Neuronal stem cell (in vitro differentiated cells): ENCODE results near the gene OMA1.
A peak's percentile ranks its signal among the peaks of the same experiment; 100 is the strongest.

Experiments
- DNase-seq: peaks from one replicate; pipeline ENCODE4 v3.0.0-alpha.2; 2013; ENCODE audit warnings: low spot score
- H2AFZ ChIP-seq: one replicate; pipeline ENCODE4 v1.6.1; 2013; ENCODE audit warnings: mild to moderate bottlenecking, low read length, inconsistent platforms
- H2AK5ac ChIP-seq: 2 replicates; pipeline ENCODE4 v1.6.1; 2013; ENCODE audit warnings: low read depth, mild to moderate bottlenecking, inconsistent platforms, low read length, moderate library complexity, mixed read lengths
- H2BK120ac ChIP-seq: 2 replicates; pipeline ENCODE4 v1.6.1; 2013; ENCODE audit warnings: low read depth, mild to moderate bottlenecking, inconsistent platforms, low read length, moderate library complexity, mixed read lengths
- H2BK12ac ChIP-seq: one replicate; pipeline ENCODE4 v1.6.1; 2013; ENCODE audit warnings: low read length, inconsistent platforms
- H2BK15ac ChIP-seq: 2 replicates; pipeline ENCODE4 v1.6.1; 2013; ENCODE audit warnings: mild to moderate bottlenecking, low read length, inconsistent platforms, mixed read lengths
- H2BK5ac ChIP-seq: one replicate; pipeline ENCODE4 v1.6.1; 2013; ENCODE audit warnings: inconsistent platforms, mild to moderate bottlenecking, low read length, moderate library complexity
- H3K14ac ChIP-seq: one replicate; pipeline ENCODE4 v1.6.1; 2013; ENCODE audit warnings: low read length, inconsistent platforms
- H3K18ac ChIP-seq: 2 replicates; pipeline ENCODE4 v1.6.1; 2013; ENCODE audit warnings: low read length, inconsistent platforms
- H3K23ac ChIP-seq: 2 replicates; pipeline ENCODE4 v1.6.1; 2013; ENCODE audit warnings: low read depth, mild to moderate bottlenecking, mixed read lengths, low read length, inconsistent platforms; ENCODE audit not compliant: poor library complexity
- H3K27ac ChIP-seq: replicated peaks from 3 replicates; pipeline ENCODE4 v1.5.1; 2013; ENCODE audit warnings: low read length, inconsistent platforms
- H3K27me3 ChIP-seq, 3 experiments: 2 replicates each; pipeline ENCODE4 v1.6.1; 2013; ENCODE audit warnings: low read length in 3 of 3, mild to moderate bottlenecking in 2 of 3, inconsistent platforms in 1 of 3, low read depth in 1 of 3, mixed read lengths in 1 of 3, moderate library complexity in 1 of 3; ENCODE audit not compliant: control insufficient read depth in 3 of 3, insufficient read depth in 3 of 3
- H3K36me3 ChIP-seq, 2 donors: replicated peaks in 1 of 2; 2 replicates each; pipeline ENCODE4 v1.6.1; 2013; ENCODE audit warnings: low read length in 2 of 2; ENCODE audit not compliant: control insufficient read depth in 2 of 2, insufficient read depth in 2 of 2
- H3K4ac ChIP-seq: 2 replicates; pipeline ENCODE4 v1.6.1; 2013; ENCODE audit warnings: inconsistent platforms, mild to moderate bottlenecking, low read length, moderate library complexity
- H3K4me1 ChIP-seq, 2 donors: 1 replicate in 1 of 2; 2 replicates in 1 of 2; pipeline ENCODE4 v1.6.1; 2013; ENCODE audit warnings: low read length in 2 of 2, low read depth in 1 of 2; ENCODE audit not compliant: control insufficient read depth in 2 of 2, insufficient read depth in 1 of 2
- H3K4me2 ChIP-seq: one replicate; pipeline ENCODE4 v1.6.1; 2013; ENCODE audit warnings: mild to moderate bottlenecking, low read length, inconsistent platforms; ENCODE audit not compliant: insufficient read depth, poor library complexity, severe bottlenecking
- H3K4me3 ChIP-seq, 2 donors: 2 replicates each; pipeline ENCODE4 v1.5.1; 2013; ENCODE audit warnings: low read length in 2 of 2, mild to moderate bottlenecking in 2 of 2, inconsistent platforms in 1 of 2, moderate library complexity in 1 of 2
- H3K79me1 ChIP-seq: one replicate; pipeline ENCODE4 v1.6.1; 2013; ENCODE audit warnings: low read depth, mild to moderate bottlenecking, inconsistent platforms, low read length, moderate library complexity
- H3K9ac ChIP-seq: one replicate; pipeline ENCODE4 v1.6.1; 2013; ENCODE audit warnings: mild to moderate bottlenecking, low read depth, low read length, inconsistent platforms; ENCODE audit not compliant: poor library complexity
- H3K9me3 ChIP-seq, 2 donors: replicated peaks in 1 of 2; 2 replicates each; pipeline versions ENCODE3 to v1.6.1; 2013; ENCODE audit warnings: low read length in 2 of 2, mild to moderate bottlenecking in 2 of 2, inconsistent platforms in 1 of 2, low read depth in 1 of 2, mixed read lengths in 1 of 2, moderate library complexity in 1 of 2; ENCODE audit not compliant: control insufficient read depth in 2 of 2, insufficient read depth in 1 of 2
- H4K8ac ChIP-seq: one replicate; pipeline ENCODE4 v1.6.1; 2013; ENCODE audit warnings: low read depth, mild to moderate bottlenecking, inconsistent platforms, low read length, moderate library complexity
- H4K91ac ChIP-seq: one replicate; pipeline ENCODE4 v1.6.1; 2013; ENCODE audit warnings: low read length, low read depth, mild to moderate bottlenecking, inconsistent platforms; ENCODE audit not compliant: poor library complexity
- WGBS, 2 donors: extraction: QIAGEN DNeasy Blood & Tissue Kit; methylation state at CpG; one replicate each; pipeline ENCODE4 v1.1.7; 2013; ENCODE audit warnings: missing lambda C conversion rate in 2 of 2, mixed read lengths in 1 of 2; ENCODE audit not compliant: insufficient read length in 2 of 2, insufficient replicate concordance in 1 of 2; ENCODE audit errors: extremely low coverage in 2 of 2; 5-methylcytosine and 5-hydroxymethylcytosine counted together

OMA1 gene

GRCh38 chr1:58454807-58455206, 91.7 kb downstream of the OMA1 start:
- Histone ChIP-seq H3K9me3 (no peaks in the 10 kb centered on the region), H3K14ac (no peak overlapping the region), H3K4ac (no peak overlapping the region), H2BK120ac (no peak overlapping the region), H3K4me3 (no peak overlapping the region), H3K27me3 (peaks cover 0 to 11% (median 0%) of the 10 kb centered on the region in 3 experiments), H3K4me2 (no peak overlapping the region), H2AK5ac (no peak overlapping the region), H4K8ac (no peak overlapping the region), H3K79me1 (no peaks in the 10 kb centered on the region), H3K4me1 (peaks cover 4 to 14% of the 10 kb centered on the region in 2 donors), H2AFZ (no peak overlapping the region), H2BK15ac (no peak overlapping the region), H3K36me3 (no peaks in the 10 kb centered on the region), H4K91ac (no peak overlapping the region), H2BK12ac (no peak overlapping the region), H2BK5ac (no peak overlapping the region), H3K27ac (no peak overlapping the region), H3K9ac (no peak overlapping the region), H3K18ac (peak overlapping the region; percentile 61), H3K23ac (no peak overlapping the region)
- no CpG with 5 or more reads among the region's 6 CpGs for WGBS, 2 donors
- DNase-seq, result no peak

- H3K27ac ChIP-seq, result no peak overlapping the region
- no peak overlapping the region for H3K4me2 ChIP-seq
- H2AFZ ChIP-seq, result no peak overlapping the region
- H3K79me1 ChIP-seq, result no peaks in the 10 kb centered on the region
- H3K14ac ChIP-seq, result no peak overlapping the region
- H3K36me3 ChIP-seq, result no peaks in the 10 kb centered on the region
- H2BK15ac ChIP-seq, result no peak overlapping the region
- no peak overlapping the region for H2BK120ac ChIP-seq
- no peak overlapping the region for H2BK5ac ChIP-seq
- H2AK5ac ChIP-seq, result no peak overlapping the region
- DNase-seq, result no peak
- H3K18ac ChIP-seq, result peak overlapping the region; percentile 56
- H3K23ac ChIP-seq, result no peak overlapping the region
- no peak overlapping the region for H3K4me3 ChIP-seq
- no peak overlapping the region for H4K8ac ChIP-seq
- no peak overlapping the region for H4K91ac ChIP-seq
- peaks cover 0 to 11% (median 0%) of the 10 kb centered on the region in 3 experiments for H3K27me3 ChIP-seq
- WGBS, 2 donors, result no CpG with 5 or more reads among the region's 11 CpGs
- H3K4me1 ChIP-seq, result peaks cover 4 to 14% of the 10 kb centered on the region in 2 donors
- no peaks in the 10 kb centered on the region for H3K9me3 ChIP-seq
- H3K9ac ChIP-seq, result no peak overlapping the region
- no peak overlapping the region for H2BK12ac ChIP-seq
- H3K4ac ChIP-seq, result no peak overlapping the region
These were observed 92.1 kb downstream of the OMA1 start for GRCh38 chr1:58454385-58454784.

DNA sequence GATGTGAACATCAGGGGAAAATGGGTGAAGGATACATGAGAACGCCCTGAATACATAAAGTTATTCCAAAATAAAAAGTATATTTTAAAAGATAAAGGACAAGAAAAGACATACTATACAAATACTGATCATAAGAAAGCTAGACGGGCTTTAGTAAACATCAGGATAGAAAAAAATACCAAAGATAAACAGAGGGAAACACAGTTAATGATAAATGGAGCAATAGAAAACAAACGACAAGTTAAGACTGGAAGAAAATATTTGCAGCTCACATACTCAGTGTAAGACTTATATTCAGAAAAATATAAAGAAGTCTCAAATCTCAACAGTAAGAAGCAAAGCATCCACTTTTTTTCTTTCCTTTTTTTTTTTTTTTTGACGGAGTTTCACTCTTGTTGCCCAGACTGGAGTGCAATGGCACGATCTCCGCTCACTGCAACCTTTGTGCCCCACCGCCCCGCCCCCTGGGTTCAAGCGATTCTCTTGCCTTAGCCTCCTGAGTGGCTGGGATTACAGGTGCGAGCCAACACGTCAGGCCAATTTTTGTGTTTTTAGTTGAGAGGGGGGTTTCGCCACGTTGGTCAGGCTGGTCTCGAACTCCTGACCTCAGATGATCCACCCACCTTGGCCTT, 94.8 kb downstream of the OMA1 start:
- Histone ChIP-seq H3K4me3 (no peak overlapping the region), H3K23ac (no peak overlapping the region), H3K14ac (no peak overlapping the region), H3K4me1 (peaks cover 4 to 23% of the 10 kb centered on the region in 2 donors), H2BK120ac (no peak overlapping the region), H2BK5ac (no peak overlapping the region), H3K27me3 (peaks cover 0 to 8% (median 0%) of the 10 kb centered on the region in 3 experiments), H3K4ac (no peak overlapping the region), H4K91ac (no peak overlapping the region), H2BK12ac (no peak overlapping the region), H2AK5ac (no peak overlapping the region), H4K8ac (no peak overlapping the region), H2BK15ac (no peak overlapping the region), H3K79me1 (no peaks in the 10 kb centered on the region), H3K36me3 (no peaks in the 10 kb centered on the region), H3K9me3 (no peaks in the 10 kb centered on the region), H2AFZ (no peak overlapping the region), H3K9ac (no peak overlapping the region), H3K4me2 (no peak overlapping the region), H3K27ac (no peak overlapping the region), H3K18ac (no peak overlapping the region)
- WGBS, 2 donors, result no CpG with 5 or more reads among the region's 14 CpGs
- DNase-seq, result no peak

- DNase-seq, result no peak
- Histone ChIP-seq H2AFZ (no peak overlapping the region), H3K9me3 (no peaks in the 10 kb centered on the region), H2BK15ac (no peak overlapping the region), H3K4me3 (no peak overlapping the region), H4K8ac (no peak overlapping the region), H3K4me1 (peaks cover 0 to 8% of the 10 kb centered on the region in 2 donors), H3K4ac (no peak overlapping the region), H2BK120ac (no peak overlapping the region), H2BK5ac (no peak overlapping the region), H3K14ac (no peak overlapping the region), H3K36me3 (no peaks in the 10 kb centered on the region), H3K27me3 (no peaks in the 10 kb centered on the region), H3K9ac (no peak overlapping the region), H3K79me1 (no peaks in the 10 kb centered on the region), H3K23ac (no peak overlapping the region), H2AK5ac (no peak overlapping the region), H3K27ac (no peak overlapping the region), H2BK12ac (no peak overlapping the region), H4K91ac (no peak overlapping the region), H3K18ac (no peak overlapping the region), H3K4me2 (no peak overlapping the region)
- WGBS, 2 donors, result no CpG with 5 or more reads among the region's 2 CpGs
These were observed 98.6 kb downstream of the OMA1 start for GRCh38 chr1:58447886-58448285.
